ENCODE results near the gene TSPYL4. TPM values are rescaled to one million over a fixed set of nuclear protein-coding genes. Genes with fewer than 3 reads are reported as not detected.
A peak's percentile ranks its signal among the peaks of the same experiment; 100 is the strongest.

The TSPYL4 gene
- total RNA-seq, 1 donor from 2014 or later = 8.8 TPM

GRCh38 chr6:116239856-116240255 lies 14.0 kb downstream of the TSPYL4 start:
- Histone ChIP-seq H3K4me3 (no peak overlapping the region), H3K27ac (no peak overlapping the region), H3K27me3 (no peaks in the 10 kb centered on the region), H3K9me3 (no peaks in the 10 kb centered on the region), H3K36me3 (peaks cover 23 to 27% of the 10 kb centered on the region in 2 donors), H3K4me1 (no peaks in the 10 kb centered on the region)
- DNase-seq (ENCODE audit: low spot score in 2 of 2) = no peak
- intact Hi-C loops (cut with DNase I) = no loop called here
- no peak for TF ChIP-seq CTCF (IDR thresholded peaks at IDR 0.05)

- no peaks in the 10 kb centered on the region for H3K4me1 ChIP-seq
- no peaks in the 10 kb centered on the region for H3K9me3 ChIP-seq
- H3K27ac ChIP-seq = no peak overlapping the region
- intact Hi-C loops (cut with DNase I) = no loop called here
- no peak for DNase-seq (ENCODE audit: low spot score in 2 of 2)
- peaks cover 23 to 25% of the 10 kb centered on the region in 2 donors for H3K36me3 ChIP-seq
- TF ChIP-seq CTCF (IDR thresholded peaks at IDR 0.05) = no peak
- H3K27me3 ChIP-seq = no peaks in the 10 kb centered on the region
- H3K4me3 ChIP-seq = no peak overlapping the region
These were observed 14.6 kb downstream of the TSPYL4 start for GRCh38 chr6:116239256-116239655.

GRCh38 chr6:116238083-116238482 lies 15.8 kb downstream of the TSPYL4 start:
- no peak overlapping the region for H3K4me3 ChIP-seq
- intact Hi-C loops (cut with DNase I) = no loop called here
- no peaks in the 10 kb centered on the region for H3K9me3 ChIP-seq
- H3K27ac ChIP-seq = no peak overlapping the region
- no peak for DNase-seq (ENCODE audit: low spot score in 2 of 2)
- TF ChIP-seq CTCF (IDR thresholded peaks at IDR 0.05) = no peak
- H3K27me3 ChIP-seq = no peaks in the 10 kb centered on the region
- no peaks in the 10 kb centered on the region for H3K4me1 ChIP-seq
- peaks cover 22 to 23% of the 10 kb centered on the region in 2 donors for H3K36me3 ChIP-seq

GRCh38 chr6:116234689-116235088 lies 19.2 kb downstream of the TSPYL4 start:
- no peak overlapping the region for H3K27ac ChIP-seq
- H3K4me1 ChIP-seq = no peaks in the 10 kb centered on the region
- H3K27me3 ChIP-seq = no peaks in the 10 kb centered on the region
- no peak for TF ChIP-seq CTCF (IDR thresholded peaks at IDR 0.05)
- intact Hi-C loops (cut with DNase I) = no loop called here
- H3K4me3 ChIP-seq = no peak overlapping the region
- H3K9me3 ChIP-seq = no peaks in the 10 kb centered on the region
- H3K36me3 ChIP-seq = peaks cover 20% of the 10 kb centered on the region in 2 donors
- no peak for DNase-seq (ENCODE audit: low spot score in 2 of 2)

- Histone ChIP-seq H3K27me3 (no peaks in the 10 kb centered on the region), H3K9me3 (no peaks in the 10 kb centered on the region), H3K4me1 (no peaks in the 10 kb centered on the region), H3K4me3 (peak overlapping the region; percentile 4 to 46), H3K36me3 (no peaks in the 10 kb centered on the region), H3K27ac (no peak overlapping the region)
- peak; percentile 24 to 87 for DNase-seq (ENCODE audit: low spot score in 2 of 2)
- intact Hi-C loops (cut with DNase I) = no loop called here
- TF ChIP-seq CTCF (IDR thresholded peaks at IDR 0.05) = no peak
These were observed 24.5 kb downstream of the TSPYL4 start for GRCh38 chr6:116229287-116229913.

GRCh38 chr6:116223355-116223754 lies 30.5 kb downstream of the TSPYL4 start:
- no peak for TF ChIP-seq CTCF (IDR thresholded peaks at IDR 0.05)
- Histone ChIP-seq H3K4me1 (no peaks in the 10 kb centered on the region), H3K4me3 (no peak overlapping the region), H3K9me3 (no peaks in the 10 kb centered on the region), H3K27ac (no peak overlapping the region), H3K27me3 (no peaks in the 10 kb centered on the region), H3K36me3 (peaks cover 5 to 6% of the 10 kb centered on the region in 2 donors)
- no peak for DNase-seq (ENCODE audit: low spot score in 2 of 2)
- intact Hi-C loops (cut with DNase I) = no loop called here
